Heart right ventricle (tissue), 16 donors: ENCODE measurements around the gene ZNF740. TPM values are rescaled to one million over a fixed set of nuclear protein-coding genes. Genes with fewer than 3 reads are reported as not detected.

Experiments
- ATAC-seq, 8 donors: fragments of 200-7000 bp; cut with Tn5 transposase; one replicate each; pipeline ENCODE4 v1.9.1; 2020; ENCODE audit warnings: mild to moderate bottlenecking in 8 of 8, moderate library complexity in 8 of 8, moderate number of reproducible peaks in 1 of 8
- DNase-seq, 2 donors: peaks; one replicate each; pipeline ENCODE4 v3.0.0-alpha.2; 2020
- H3K27ac ChIP-seq, 10 donors: fragments of 200-600 bp; sonication (generic) in 2 of 10; one replicate each; pipeline versions ENCODE4 v1.5.0 to v1.8.0; 2020 to 2022; ENCODE audit warnings: mild to moderate bottlenecking in 3 of 10
- H3K27me3 ChIP-seq, 7 donors: fragments of 200-600 bp; one replicate each; pipeline ENCODE4 v1.8.0; 2021 to 2022; ENCODE audit warnings: mild to moderate bottlenecking in 2 of 7
- H3K36me3 ChIP-seq, 9 donors: fragments of 200-600 bp; sonication (generic) in 1 of 9; one replicate each; pipeline versions ENCODE4 v1.5.0 to v1.8.0; 2020 to 2022; ENCODE audit warnings: mild to moderate bottlenecking in 2 of 9
- H3K4me1 ChIP-seq, 9 donors: fragments of 200-600 bp; sonication (generic) in 1 of 9; one replicate each; pipeline versions ENCODE4 v1.5.0 to v1.8.0; 2020 to 2022; ENCODE audit warnings: mild to moderate bottlenecking in 4 of 9
- H3K4me3 ChIP-seq, 10 donors: fragments of 200-600 bp; sonication (generic) in 2 of 10; one replicate each; pipeline versions ENCODE4 v1.5.0 to v1.8.0; 2020 to 2022; ENCODE audit warnings: mild to moderate bottlenecking in 7 of 10, moderate library complexity in 2 of 10
- H3K9me3 ChIP-seq, 11 donors: fragments of 200-600 bp in 10 of 11; sonication (generic) in 2 of 11; one replicate each; pipeline versions ENCODE4 v1.5.0 to v1.8.0; 2013 to 2022; ENCODE audit warnings: mild to moderate bottlenecking in 2 of 11, control low read depth in 1 of 11, moderate library complexity in 1 of 11
- WGBS, 2 donors: extraction: QIAGEN DNeasy Blood & Tissue Kit; methylation state at CpG; one replicate each; pipeline ENCODE4 v1.1.7; 2013; ENCODE audit warnings: inconsistent platforms in 1 of 2; 5-methylcytosine and 5-hydroxymethylcytosine counted together
- intact Hi-C, 10 donors: fragments of 100-400 bp; cut with DNase I; formaldehyde crosslinking; loops; one replicate each; pipeline versions ENCODE4 v1.11.1 to v1.14.2; 2022
- polyA plus RNA-seq, 2 donors: library from polyadenylated mRNA; stranded (reverse); fragments of 200-250 nt; gene quantifications; one replicate each; pipeline ENCODE4 v1.2.3, GENCODE V29; 2013
- total RNA-seq, 10 donors: library from RNA; stranded (reverse); fragmentation: NEBNext Ultra II Directional in 3 of 10; extraction: Animal tissue kit (Norgen Biotek cat#: 25700) in 3 of 10; gene quantifications; one replicate each; pipeline versions ENCODE4 v1.2.1 to v1.2.4, GENCODE V29; 2021 to 2023
- TF ChIP-seq, protein P1 (sequence below), 9 donors: fragments of 200-600 bp; sonication (generic) in 2 of 9; IDR thresholded peaks; one replicate each; pipeline versions ENCODE4 v1.5.0 to v1.8.0; 2021 to 2022; ENCODE audit warnings: antibody characterized with exemption in 9 of 9, mild to moderate bottlenecking in 5 of 9, moderate library complexity in 1 of 9
- donor health status: Arrhythmogenic right ventricular cardiomyopathy.
- donor health status: ischemic (EF 13 %, LVEDD 7.1; RV severe dilation, severe dysfunction).
- donor health status: healthy with polysubstance abuse.
- donor health status: DM: no; HTN: yes; CAD: no.
- donor health status: DM: no; HTN: no; CAD: no.
- donor health status: ischemic (EF 25% LVEDD 6.9; RV normal size, moderate dysfunction).
- donor health status: ischemic (EF 25% LVEDD 5.7; RV mildly dilated, moderate dysfunction).
- donor health status: healthy.
- donor health status: DM: yes; HTN: yes; CAD: no.
- donor health status: Ischemic cardiomyopathy.
- donor health status: ischemic (EF 35%, LVEDD 5.7; RV mildly dilated, moderate dysfunction).
- donor health status: nonischemic (EF 11% LVEDD 7.7; RV severe dilation, severe dysfunction).
- donor health status: DM: yes; HTN: yes; CAD: no.
- donor health status: PGD.
- donor health status: ischemic (EF 29% LVEDD 5.4; RV normal size, mild dysfunction).
- donor health status: nonischemic (EF 23%, LVEDD 6.1; RV moderate dilation, normal function).

Gene ZNF740
- total and polyA plus RNA-seq, 12 donors, result 2.7 to 28.9 (median 18.9) TPM

DNA sequence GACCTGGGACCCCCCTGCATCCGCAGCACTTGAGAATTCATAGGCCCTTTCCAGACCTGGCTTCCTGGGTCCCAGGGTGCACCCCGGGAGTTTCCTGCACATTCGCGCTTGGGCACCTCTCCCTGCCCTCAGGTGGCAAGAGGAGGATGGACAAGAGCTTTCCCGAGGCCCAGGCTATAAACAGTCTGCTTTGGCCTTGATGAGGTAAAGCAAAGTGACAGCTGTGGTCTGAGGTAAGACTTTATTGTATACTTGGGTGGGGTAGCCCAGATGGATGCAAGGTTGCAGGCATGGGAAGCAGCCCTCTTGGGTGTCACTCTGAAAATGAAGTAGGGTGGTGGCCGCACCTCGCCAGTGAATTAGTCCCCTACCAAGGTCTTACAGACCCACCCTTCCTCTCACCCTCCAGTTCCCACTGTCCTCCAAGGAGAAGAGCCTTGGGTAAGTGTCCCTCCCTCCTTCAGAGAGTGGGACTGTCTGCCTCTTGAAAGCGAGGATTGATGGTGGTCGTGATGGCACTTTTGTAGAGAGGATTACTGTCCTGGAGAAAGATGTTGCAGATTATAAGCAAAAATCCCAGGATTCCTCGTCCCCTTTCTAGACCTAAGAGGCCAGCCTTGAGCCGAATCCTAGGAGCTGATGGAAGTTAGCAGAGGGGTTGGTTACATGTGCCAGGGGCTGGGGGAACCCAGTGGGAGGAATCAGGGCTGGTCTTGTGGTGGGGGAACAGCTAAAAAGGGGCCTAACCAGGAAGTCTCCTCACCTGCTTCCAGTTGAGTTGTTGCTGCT lies 10.8 kb downstream of the ZNF740 start:
- no peak overlapping the region for H3K27ac ChIP-seq

GRCh38 chr12:53191885-53192530 lies 11.5 kb downstream of the ZNF740 start:
- peaks cover 0 to 14% (median 6%) of the 10 kb centered on the region in 9 donors for H3K4me1 ChIP-seq
- 89 to 96% methylated on average over 14 of the region's 14 CpGs for WGBS, 2 donors
- intact Hi-C loops, result loop anchor here in 6 of 10 donors (2.0 to 10.0 kb wide), 4 partner anchors 33 to 127 kb away; no protein-coding TSS in a partner anchor
- H3K4me3 ChIP-seq, result no peak overlapping the region
- no peak for DNase-seq
- H3K27ac ChIP-seq, result no peak overlapping the region
- ATAC-seq, result no peak
- H3K36me3 ChIP-seq, result peaks cover 0 to 55% (median 19%) of the 10 kb centered on the region in 9 donors
- no peaks in the 10 kb centered on the region for H3K27me3 ChIP-seq
- no peaks in the 10 kb centered on the region for H3K9me3 ChIP-seq
- TF ChIP-seq, protein P1, sequence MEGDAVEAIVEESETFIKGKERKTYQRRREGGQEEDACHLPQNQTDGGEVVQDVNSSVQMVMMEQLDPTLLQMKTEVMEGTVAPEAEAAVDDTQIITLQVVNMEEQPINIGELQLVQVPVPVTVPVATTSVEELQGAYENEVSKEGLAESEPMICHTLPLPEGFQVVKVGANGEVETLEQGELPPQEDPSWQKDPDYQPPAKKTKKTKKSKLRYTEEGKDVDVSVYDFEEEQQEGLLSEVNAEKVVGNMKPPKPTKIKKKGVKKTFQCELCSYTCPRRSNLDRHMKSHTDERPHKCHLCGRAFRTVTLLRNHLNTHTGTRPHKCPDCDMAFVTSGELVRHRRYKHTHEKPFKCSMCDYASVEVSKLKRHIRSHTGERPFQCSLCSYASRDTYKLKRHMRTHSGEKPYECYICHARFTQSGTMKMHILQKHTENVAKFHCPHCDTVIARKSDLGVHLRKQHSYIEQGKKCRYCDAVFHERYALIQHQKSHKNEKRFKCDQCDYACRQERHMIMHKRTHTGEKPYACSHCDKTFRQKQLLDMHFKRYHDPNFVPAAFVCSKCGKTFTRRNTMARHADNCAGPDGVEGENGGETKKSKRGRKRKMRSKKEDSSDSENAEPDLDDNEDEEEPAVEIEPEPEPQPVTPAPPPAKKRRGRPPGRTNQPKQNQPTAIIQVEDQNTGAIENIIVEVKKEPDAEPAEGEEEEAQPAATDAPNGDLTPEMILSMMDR (IDR thresholded peaks at IDR 0.05), result no peak

More for the DNA sequence above, 10.8 kb downstream of the ZNF740 start:
- Histone ChIP-seq H3K36me3 (peaks cover 0 to 61% (median 26%) of the 10 kb centered on the region in 9 donors), H3K4me1 (peaks cover 0 to 14% (median 6%) of the 10 kb centered on the region in 9 donors), H3K4me3 (no peak overlapping the region), H3K27me3 (no peaks in the 10 kb centered on the region), H3K9me3 (no peaks in the 10 kb centered on the region)
- DNase-seq (no peak), ATAC-seq (no peak)
- TF ChIP-seq, protein P1 (IDR thresholded peaks at IDR 0.05), result no peak
- intact Hi-C loops, result loop anchor here in 6 of 10 donors (2.0 to 10.0 kb wide), 4 partner anchors 32 to 126 kb away; no protein-coding TSS in a partner anchor
- 83 to 87% methylated on average over 11 of the region's 11 CpGs for WGBS, 2 donors

GRCh38 chr12:53192531-53193021 lies 12.1 kb downstream of the ZNF740 start:
- Histone ChIP-seq H3K36me3 (peaks cover 0 to 55% (median 13%) of the 10 kb centered on the region in 9 donors), H3K27ac (no peak overlapping the region), H3K27me3 (no peaks in the 10 kb centered on the region), H3K4me1 (peaks cover 0 to 19% (median 8%) of the 10 kb centered on the region in 9 donors), H3K4me3 (no peak overlapping the region), H3K9me3 (no peaks in the 10 kb centered on the region)
- WGBS, 2 donors, result 92% methylated on average over 14 of the region's 14 CpGs
- intact Hi-C loops, result loop anchor here in 4 of 10 donors (5.0 to 10.0 kb wide), 2 partner anchors 125 to 128 kb away; no protein-coding TSS in a partner anchor
- DNase-seq, result no peak
- ATAC-seq, result no peak
- TF ChIP-seq, protein P1 (IDR thresholded peaks at IDR 0.05), result no peak

DNA sequence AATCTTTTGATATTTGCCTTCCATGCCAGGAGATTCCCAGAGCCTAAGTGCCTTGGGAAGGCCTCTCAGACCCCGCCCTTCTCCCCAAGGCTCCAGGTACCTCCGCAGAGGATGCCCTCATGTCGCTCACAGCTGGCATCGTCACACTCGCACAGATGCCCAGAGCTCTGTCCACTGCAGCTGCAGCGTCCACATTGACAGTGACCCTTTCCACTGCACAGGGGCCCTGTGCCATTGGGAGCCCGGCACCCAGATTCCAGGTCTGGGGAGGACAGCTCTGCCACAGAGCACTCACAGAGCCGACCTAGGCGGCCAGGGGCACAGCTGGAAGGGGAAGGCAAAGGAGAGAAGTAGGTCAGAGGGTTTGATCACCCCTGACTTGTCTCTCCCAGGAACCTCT lies 12.5 kb downstream of the ZNF740 start:
- no peaks in the 10 kb centered on the region for H3K27me3 ChIP-seq
- TF ChIP-seq, protein P1 (IDR thresholded peaks at IDR 0.05), result no peak
- ATAC-seq, result no peak
- 90 to 92% methylated on average over 9 of the region's 9 CpGs for WGBS, 2 donors
- intact Hi-C loops, result loop anchor here in 4 of 10 donors (5.0 to 10.0 kb wide), 2 partner anchors 126 to 128 kb away; no protein-coding TSS in a partner anchor
- H3K36me3 ChIP-seq, result peaks cover 0 to 52% (median 9%) of the 10 kb centered on the region in 9 donors
- H3K9me3 ChIP-seq, result no peaks in the 10 kb centered on the region
- no peak overlapping the region for H3K4me3 ChIP-seq
- peaks cover 0 to 24% (median 13%) of the 10 kb centered on the region in 9 donors for H3K4me1 ChIP-seq
- no peak overlapping the region for H3K27ac ChIP-seq
- DNase-seq, result no peak
